GM18498 (cell line): ENCODE results near the gene NETO1.

Source experiments
- ATAC-seq: cut with Tn5 transposase; IDR thresholded peaks from one replicate; pipeline ENCODE4 v1.9.1; 2021; ENCODE audit warnings: mild to moderate bottlenecking, moderate library complexity; ENCODE audit not compliant: unreplicated experiment

NETO1 gene

GRCh38 chr18:72738136-72738535, 129.7 kb downstream of the NETO1 start:
- no peak for ATAC-seq

DNA sequence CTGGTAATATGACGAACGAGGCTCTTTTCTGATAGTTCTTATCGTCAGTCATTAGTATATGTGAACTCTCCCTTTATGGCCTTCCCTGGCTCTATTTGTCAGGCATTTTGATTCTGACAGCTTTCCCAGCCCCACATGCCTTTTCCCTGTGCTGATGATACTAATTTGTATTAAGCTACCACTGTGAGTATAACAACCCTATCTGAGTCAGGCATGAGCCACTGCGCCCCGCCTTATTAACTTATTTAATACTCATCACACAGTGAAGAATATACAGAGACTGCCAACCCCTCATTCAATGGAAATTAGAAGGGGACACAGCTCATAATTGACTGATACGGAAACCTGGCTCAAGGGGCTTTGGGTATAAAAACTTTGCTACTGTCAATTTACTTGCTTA, 140.0 kb downstream of the NETO1 start:
- no peak for ATAC-seq

DNA sequence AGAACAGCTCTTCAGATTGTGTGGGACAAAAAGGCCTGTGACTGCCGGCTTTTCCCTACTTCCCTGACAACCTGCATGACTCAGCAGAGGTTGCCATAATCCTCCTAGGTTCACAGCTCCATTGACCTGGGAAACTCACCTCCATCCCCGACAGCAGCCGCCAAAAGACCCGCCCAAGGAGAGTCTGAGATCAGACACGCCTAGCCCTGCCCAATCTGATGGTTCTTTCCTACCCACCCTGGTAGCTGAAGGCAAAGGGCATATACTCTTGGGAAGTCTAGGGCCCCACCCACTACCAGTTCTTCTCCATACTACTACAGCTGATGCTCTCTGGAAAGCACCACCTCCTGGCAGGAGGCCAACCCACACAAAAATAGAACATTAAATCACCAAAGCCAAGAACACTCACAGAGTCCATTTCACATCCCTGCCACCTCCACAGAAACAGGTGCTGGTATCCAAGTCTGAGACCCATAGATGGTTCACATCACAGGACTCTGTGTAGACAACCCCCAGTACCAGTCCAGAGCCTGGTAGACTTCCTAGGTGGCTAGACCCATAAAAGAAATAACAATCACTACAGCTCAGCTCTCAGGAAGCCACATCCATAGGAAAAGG, 140.6 kb downstream of the NETO1 start:
- no peak for ATAC-seq

DNA sequence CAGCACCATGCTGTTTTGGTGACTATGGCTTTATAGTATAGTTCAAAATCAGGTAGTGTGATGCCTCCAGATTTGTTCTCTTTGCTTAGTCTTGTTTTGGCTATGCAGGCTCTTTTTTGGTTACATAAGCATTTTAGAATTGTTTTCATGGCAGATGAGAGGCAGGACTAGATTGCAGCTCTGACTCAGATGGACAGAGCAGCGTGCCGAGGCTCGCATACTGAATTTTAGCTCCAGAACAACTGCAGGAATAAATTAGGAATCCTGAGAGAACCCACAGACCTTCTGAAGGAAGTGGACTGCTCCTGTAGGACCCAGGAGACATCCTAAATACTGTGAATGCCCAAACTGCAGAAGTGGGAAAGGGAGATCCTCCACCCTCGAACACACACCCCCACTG, 141.6 kb downstream of the NETO1 start:
- ATAC-seq = no peak

GRCh38 chr18:72721330-72721729, 146.5 kb downstream of the NETO1 start:
- ATAC-seq = no peak

GRCh38 chr18:72720116-72720515, 147.7 kb downstream of the NETO1 start:
- ATAC-seq = no peak

DNA sequence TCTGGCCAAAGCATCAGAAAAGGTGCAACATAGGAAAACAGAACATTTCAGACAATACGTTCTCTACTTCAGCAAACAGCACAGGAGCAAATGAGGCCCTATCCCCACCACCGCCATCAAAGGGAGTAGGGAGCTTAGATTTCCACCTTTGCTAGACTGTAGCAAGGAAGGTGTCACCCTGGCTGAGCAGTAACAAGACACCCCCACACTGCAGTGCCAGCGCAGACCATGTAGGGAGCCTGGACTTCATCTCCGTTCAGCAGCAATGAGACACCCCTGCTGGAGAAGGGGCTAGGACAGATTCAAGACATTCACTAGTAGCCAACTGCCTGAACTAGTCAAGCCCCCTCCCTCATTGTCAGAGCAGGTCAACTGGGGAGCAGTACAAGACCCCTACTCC, 163.6 kb downstream of the NETO1 start:
- ATAC-seq = no peak

- ATAC-seq = no peak
These were observed 166.7 kb downstream of the NETO1 start for GRCh38 chr18:72700961-72701710.

DNA sequence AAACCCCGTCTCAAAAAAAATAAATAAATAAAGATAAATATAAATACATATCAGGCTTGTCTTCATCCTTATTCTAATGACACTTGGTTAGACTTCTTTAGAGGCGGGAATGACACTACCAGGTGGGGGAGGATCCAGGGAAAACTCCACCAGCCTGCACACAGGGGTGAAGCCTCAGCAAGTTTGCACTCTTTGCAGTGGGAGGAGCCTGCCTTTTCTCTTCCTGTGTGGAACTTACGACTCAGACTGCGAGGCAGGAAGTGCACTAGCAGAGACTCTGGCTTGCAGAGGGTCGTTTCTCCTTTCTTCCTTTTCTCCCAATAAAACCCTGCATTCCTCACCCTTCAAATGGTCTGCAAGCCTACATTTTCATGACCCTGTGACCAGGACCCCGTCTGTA, 170.1 kb downstream of the NETO1 start:
- ATAC-seq = no peak

GRCh38 chr18:72692595-72692994, 175.2 kb downstream of the NETO1 start:
- ATAC-seq = no peak
